Mesendoderm (in vitro differentiated cells): Measurements from ENCODE around the gene ASTN1.

Experiments used
- DNase-seq: peaks from one replicate; pipeline ENCODE4 v3.0.0; 2013
- H2AK5ac ChIP-seq: 2 replicates; pipeline ENCODE4 v1.6.1; 2013; ENCODE audit warnings: low read length, inconsistent platforms
- H2BK120ac ChIP-seq: 2 replicates; pipeline ENCODE4 v1.6.1; 2013; ENCODE audit warnings: low read depth, mild to moderate bottlenecking, low read length, moderate library complexity, mixed read lengths
- H2BK15ac ChIP-seq: replicated peaks from 2 replicates; pipeline ENCODE4 v1.6.1; 2013; ENCODE audit warnings: low read depth, mild to moderate bottlenecking, moderate library complexity
- H2BK5ac ChIP-seq: 2 replicates; pipeline ENCODE4 v1.6.1; 2013; ENCODE audit warnings: low read length, inconsistent platforms
- H3K18ac ChIP-seq: 2 replicates; pipeline ENCODE4 v1.6.1; 2013; ENCODE audit warnings: mild to moderate bottlenecking, low read length, mixed read lengths
- H3K23ac ChIP-seq: one replicate; pipeline ENCODE4 v1.6.1; 2013; ENCODE audit warnings: low read length
- H3K27ac ChIP-seq: 2 replicates; pipeline ENCODE4 v1.5.1; 2013; ENCODE audit warnings: low read depth, mild to moderate bottlenecking, inconsistent platforms, low read length, moderate library complexity
- H3K27me3 ChIP-seq: 2 replicates; pipeline ENCODE4 v1.6.1; 2013; ENCODE audit warnings: low read length, control low read depth, mild to moderate bottlenecking, inconsistent platforms; ENCODE audit not compliant: insufficient read depth, poor library complexity
- H3K36me3 ChIP-seq: 2 replicates; pipeline ENCODE4 v1.6.1; 2013; ENCODE audit warnings: low read length, inconsistent platforms; ENCODE audit not compliant: control insufficient read depth, insufficient read depth
- H3K4ac ChIP-seq: one replicate; pipeline ENCODE4 v1.6.1; 2013; ENCODE audit warnings: low read depth, mild to moderate bottlenecking, low read length, moderate library complexity
- H3K4me1 ChIP-seq: 2 replicates; pipeline ENCODE4 v1.6.1; 2013; ENCODE audit warnings: low read depth, low read length, inconsistent platforms; ENCODE audit not compliant: control insufficient read depth
- H3K4me2 ChIP-seq: 2 replicates; pipeline ENCODE4 v1.6.1; 2013; ENCODE audit warnings: low read length
- H3K4me3 ChIP-seq: 2 replicates; pipeline ENCODE4 v1.5.1; 2013; ENCODE audit warnings: mild to moderate bottlenecking, low read length
- H3K56ac ChIP-seq: one replicate; pipeline ENCODE4 v1.6.1; 2013; ENCODE audit warnings: low read length
- H3K79me1 ChIP-seq: 2 replicates; pipeline ENCODE4 v1.6.1; 2013; ENCODE audit warnings: low read length, inconsistent platforms
- H3K79me2 ChIP-seq: 2 replicates; pipeline ENCODE4 v1.6.1; 2013; ENCODE audit warnings: mild to moderate bottlenecking, low read length; ENCODE audit not compliant: control insufficient read depth, insufficient read depth
- H3K9ac ChIP-seq: 2 replicates; pipeline ENCODE4 v1.6.1; 2013; ENCODE audit warnings: low read length, inconsistent platforms
- H4K5ac ChIP-seq: one replicate; pipeline ENCODE4 v1.6.1; 2013; ENCODE audit warnings: low read length
- H4K8ac ChIP-seq: one replicate; pipeline ENCODE4 v1.6.1; 2013; ENCODE audit warnings: low read depth, mild to moderate bottlenecking, control low read depth, low read length, moderate library complexity
- WGBS: extraction: QIAGEN DNeasy Blood & Tissue Kit; methylation state at CpG from one replicate; pipeline ENCODE4 v1.1.7; 2013; ENCODE audit warnings: low lambda C conversion rate, missing lambda C conversion rate; ENCODE audit not compliant: insufficient coverage; ENCODE audit errors: extremely low coverage; 5-methylcytosine and 5-hydroxymethylcytosine counted together

The ASTN1 gene

DNA sequence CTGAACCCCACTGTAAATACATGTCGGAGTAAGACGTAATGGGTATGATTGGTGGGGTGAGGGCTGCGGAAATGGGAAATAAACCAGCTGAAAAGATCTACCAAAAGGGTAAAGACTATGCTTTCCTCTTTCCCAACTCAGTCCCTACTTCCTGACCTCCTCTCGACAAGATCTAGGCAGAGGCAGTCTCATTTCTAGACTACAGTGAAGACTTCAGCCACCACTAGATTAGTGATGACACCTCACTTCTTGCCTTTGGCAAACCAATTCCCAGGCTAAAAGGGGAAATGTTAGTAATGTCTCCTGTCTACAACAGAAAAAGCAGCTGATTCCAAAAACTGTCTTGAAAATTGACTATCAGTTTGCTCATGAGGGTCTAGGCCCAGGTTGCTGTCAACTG lies 219.9 kb downstream of the ASTN1 start:
- Histone ChIP-seq H3K79me2 (no peaks in the 10 kb centered on the region), H2BK120ac (no peak overlapping the region), H3K27ac (no peak overlapping the region), H3K56ac (no peak overlapping the region), H3K36me3 (no peaks in the 10 kb centered on the region), H3K4ac (no peak overlapping the region), H3K23ac (no peak overlapping the region), H2BK5ac (no peak overlapping the region), H2BK15ac (no peak overlapping the region), H3K79me1 (no peaks in the 10 kb centered on the region), H3K27me3 (no peaks in the 10 kb centered on the region), H3K4me3 (no peak overlapping the region), H3K9ac (no peak overlapping the region), H3K4me1 (peaks cover 8% of the 10 kb centered on the region), H4K8ac (no peak overlapping the region), H4K5ac (no peak overlapping the region), H3K4me2 (no peak overlapping the region), H3K18ac (no peak overlapping the region), H2AK5ac (peak overlapping the region; percentile 31)
- no peak for DNase-seq
- WGBS = no CpG with 5 or more reads among the region's 4 CpGs

DNA sequence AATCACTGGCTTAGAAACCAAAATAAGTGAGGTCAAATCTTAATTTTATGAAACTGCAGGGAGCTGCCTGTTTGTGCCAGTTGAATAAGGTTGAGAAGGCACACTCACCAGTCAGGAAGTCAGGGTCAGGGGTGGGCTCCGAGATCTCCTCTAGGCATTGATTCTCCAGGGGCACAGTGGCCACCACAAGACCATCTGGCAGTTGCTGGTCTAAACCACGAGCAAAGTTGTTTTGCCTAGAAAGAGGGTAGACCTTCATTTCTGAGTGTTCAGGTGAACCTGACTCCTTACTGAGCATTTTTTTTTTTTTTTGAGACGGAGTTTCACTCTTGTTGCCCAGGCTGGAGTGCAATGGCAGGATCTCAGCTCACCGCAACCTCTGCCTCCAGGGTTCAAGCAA lies 220.7 kb downstream of the ASTN1 start:
- H3K9ac ChIP-seq = no peak overlapping the region
- DNase-seq = no peak
- H2BK15ac ChIP-seq = no peak overlapping the region
- no peaks in the 10 kb centered on the region for H3K79me1 ChIP-seq
- no peak overlapping the region for H3K4ac ChIP-seq
- H2AK5ac ChIP-seq = peak overlapping the region; percentile 59
- no peaks in the 10 kb centered on the region for H3K36me3 ChIP-seq
- no peak overlapping the region for H2BK5ac ChIP-seq
- no peaks in the 10 kb centered on the region for H3K27me3 ChIP-seq
- no peak overlapping the region for H3K18ac ChIP-seq
- H3K4me2 ChIP-seq = no peak overlapping the region
- H3K23ac ChIP-seq = no peak overlapping the region
- H4K8ac ChIP-seq = no peak overlapping the region
- no CpG with 5 or more reads among the region's 4 CpGs for WGBS
- no peak overlapping the region for H2BK120ac ChIP-seq
- H3K56ac ChIP-seq = no peak overlapping the region
- H3K4me1 ChIP-seq = peaks cover 8% of the 10 kb centered on the region
- no peaks in the 10 kb centered on the region for H3K79me2 ChIP-seq
- no peak overlapping the region for H3K27ac ChIP-seq
- H3K4me3 ChIP-seq = no peak overlapping the region
- no peak overlapping the region for H4K5ac ChIP-seq

DNA sequence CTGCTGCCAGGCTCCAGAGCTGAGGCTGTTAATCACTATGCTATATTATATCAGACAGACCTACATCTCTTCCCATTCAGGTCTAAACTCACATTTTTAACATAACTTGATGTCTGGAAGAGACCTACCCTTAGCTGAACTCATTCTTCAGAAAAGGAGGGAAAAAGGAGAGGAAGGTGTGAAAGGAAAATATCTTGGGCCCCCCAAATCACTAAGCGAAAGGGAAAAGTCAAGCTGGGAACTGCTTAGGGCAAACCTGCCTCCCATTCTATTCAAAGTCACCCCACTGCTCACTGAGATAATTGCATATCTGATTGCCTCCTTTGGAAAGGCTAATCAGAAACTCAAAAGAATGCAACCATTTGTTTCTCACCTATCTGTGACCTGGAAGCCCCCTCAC lies 222.2 kb downstream of the ASTN1 start:
- H2BK5ac ChIP-seq = no peak overlapping the region
- H3K4me2 ChIP-seq = no peak overlapping the region
- no peaks in the 10 kb centered on the region for H3K79me1 ChIP-seq
- no peak overlapping the region for H2BK120ac ChIP-seq
- no peak overlapping the region for H3K9ac ChIP-seq
- H3K4ac ChIP-seq = no peak overlapping the region
- DNase-seq = peak; percentile 78
- H3K36me3 ChIP-seq = no peaks in the 10 kb centered on the region
- WGBS = no CpG with 5 or more reads among the region's 1 CpG
- no peaks in the 10 kb centered on the region for H3K27me3 ChIP-seq
- H3K18ac ChIP-seq = no peak overlapping the region
- H2BK15ac ChIP-seq = no peak overlapping the region
- H4K8ac ChIP-seq = no peak overlapping the region
- no peak overlapping the region for H3K27ac ChIP-seq
- H3K23ac ChIP-seq = no peak overlapping the region
- H3K79me2 ChIP-seq = no peaks in the 10 kb centered on the region
- H3K4me3 ChIP-seq = no peak overlapping the region
- no peak overlapping the region for H3K56ac ChIP-seq
- H4K5ac ChIP-seq = no peak overlapping the region
- H3K4me1 ChIP-seq = peaks cover 8% of the 10 kb centered on the region
- no peak overlapping the region for H2AK5ac ChIP-seq

DNA sequence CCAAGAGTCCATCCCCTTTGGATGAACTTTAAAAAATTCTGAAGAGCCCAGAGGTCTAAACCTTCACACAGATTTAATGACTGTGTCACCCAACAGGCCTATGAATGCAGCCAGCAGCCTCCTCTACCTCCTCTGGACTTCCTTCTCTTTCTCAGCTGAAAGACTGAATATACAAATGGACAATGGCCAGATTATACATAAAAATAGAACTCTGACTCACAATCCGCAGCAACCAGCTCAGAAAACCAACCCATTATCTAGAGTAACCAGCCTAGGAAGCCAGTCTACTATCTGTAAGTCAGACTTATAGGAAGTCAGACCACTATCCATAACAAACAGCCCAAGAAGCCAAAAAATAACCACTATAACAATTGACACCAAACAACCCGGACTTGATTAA lies 224.5 kb downstream of the ASTN1 start:
- Histone ChIP-seq H2BK5ac (no peak overlapping the region), H2AK5ac (no peak overlapping the region), H4K5ac (no peak overlapping the region), H3K56ac (no peak overlapping the region), H3K27me3 (no peaks in the 10 kb centered on the region), H3K23ac (no peak overlapping the region), H3K79me2 (no peaks in the 10 kb centered on the region), H3K9ac (no peak overlapping the region), H4K8ac (no peak overlapping the region), H3K4me1 (peaks cover 8% of the 10 kb centered on the region), H3K27ac (no peak overlapping the region), H3K4me2 (no peak overlapping the region), H2BK15ac (no peak overlapping the region), H3K4me3 (no peak overlapping the region), H3K4ac (no peak overlapping the region), H3K18ac (no peak overlapping the region), H3K36me3 (no peaks in the 10 kb centered on the region), H3K79me1 (no peaks in the 10 kb centered on the region), H2BK120ac (no peak overlapping the region)
- no peak for DNase-seq
- no CpG with 5 or more reads among the region's 2 CpGs for WGBS

DNA sequence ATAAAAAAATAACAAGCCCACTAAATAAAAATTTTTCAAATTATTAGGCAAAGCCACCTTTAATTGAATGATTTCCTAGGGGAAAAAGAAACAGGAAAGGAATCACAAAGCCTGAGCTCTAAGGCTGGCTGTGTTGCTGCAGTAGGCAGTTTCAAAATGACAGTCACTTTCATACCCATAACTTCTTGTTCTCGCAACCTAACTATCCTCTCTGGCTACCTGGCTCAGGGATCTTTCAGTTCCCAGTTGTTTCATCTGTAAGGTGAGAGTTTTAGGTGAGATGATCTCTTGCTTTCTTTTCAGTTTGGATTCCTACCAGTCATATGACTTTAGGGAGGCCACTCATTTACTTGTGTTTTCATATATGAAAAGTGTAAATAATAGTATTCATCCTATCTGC lies 226.1 kb downstream of the ASTN1 start:
- H3K23ac ChIP-seq = no peak overlapping the region
- no peak overlapping the region for H3K4me2 ChIP-seq
- no peak overlapping the region for H2AK5ac ChIP-seq
- H3K79me1 ChIP-seq = no peaks in the 10 kb centered on the region
- H3K27ac ChIP-seq = no peak overlapping the region
- no peak overlapping the region for H3K4me3 ChIP-seq
- no peaks in the 10 kb centered on the region for H3K79me2 ChIP-seq
- H3K56ac ChIP-seq = no peak overlapping the region
- H4K5ac ChIP-seq = no peak overlapping the region
- no peak overlapping the region for H2BK5ac ChIP-seq
- no peak overlapping the region for H4K8ac ChIP-seq
- H3K36me3 ChIP-seq = no peaks in the 10 kb centered on the region
- no peak overlapping the region for H3K9ac ChIP-seq
- no peak overlapping the region for H3K4ac ChIP-seq
- no peak for DNase-seq
- H2BK15ac ChIP-seq = no peak overlapping the region
- H3K4me1 ChIP-seq = peaks cover 8% of the 10 kb centered on the region
- no peak overlapping the region for H3K18ac ChIP-seq
- no peaks in the 10 kb centered on the region for H3K27me3 ChIP-seq
- H2BK120ac ChIP-seq = no peak overlapping the region
- WGBS = no CpG with 5 or more reads among the region's 1 CpG

DNA sequence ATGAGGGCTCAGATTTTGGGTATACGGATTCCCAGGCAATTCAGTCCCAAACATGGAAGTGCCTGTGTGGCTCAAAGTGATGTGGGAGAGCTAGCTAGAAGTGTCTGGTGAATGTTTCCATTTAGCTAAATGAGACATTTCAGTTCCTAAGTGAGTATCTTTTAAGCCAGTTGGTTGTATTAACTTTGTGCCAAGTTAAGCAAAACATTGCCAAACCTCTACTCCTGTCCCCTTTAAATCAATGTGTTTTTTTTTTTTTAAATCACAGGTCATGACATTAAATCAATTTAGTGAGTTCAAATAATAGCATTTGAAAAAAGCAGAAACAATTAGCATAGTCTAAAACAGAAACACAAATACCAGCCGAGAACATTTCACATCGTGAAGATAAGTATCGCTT lies 230.1 kb downstream of the ASTN1 start:
- Histone ChIP-seq H3K9ac (no peak overlapping the region), H3K4ac (no peak overlapping the region), H4K8ac (no peak overlapping the region), H3K4me2 (no peak overlapping the region), H3K79me1 (no peaks in the 10 kb centered on the region), H3K27me3 (no peaks in the 10 kb centered on the region), H2BK120ac (no peak overlapping the region), H3K18ac (no peak overlapping the region), H3K4me3 (no peak overlapping the region), H2BK15ac (no peak overlapping the region), H3K56ac (no peak overlapping the region), H2BK5ac (no peak overlapping the region), H3K36me3 (no peaks in the 10 kb centered on the region), H3K27ac (no peak overlapping the region), H3K4me1 (no peaks in the 10 kb centered on the region), H3K79me2 (no peaks in the 10 kb centered on the region), H3K23ac (no peak overlapping the region), H2AK5ac (no peak overlapping the region), H4K5ac (no peak overlapping the region)
- no CpG with 5 or more reads among the region's 4 CpGs for WGBS
- no peak for DNase-seq
